ENCODE results near the gene HSPBAP1.

Gene HSPBAP1

DNA sequence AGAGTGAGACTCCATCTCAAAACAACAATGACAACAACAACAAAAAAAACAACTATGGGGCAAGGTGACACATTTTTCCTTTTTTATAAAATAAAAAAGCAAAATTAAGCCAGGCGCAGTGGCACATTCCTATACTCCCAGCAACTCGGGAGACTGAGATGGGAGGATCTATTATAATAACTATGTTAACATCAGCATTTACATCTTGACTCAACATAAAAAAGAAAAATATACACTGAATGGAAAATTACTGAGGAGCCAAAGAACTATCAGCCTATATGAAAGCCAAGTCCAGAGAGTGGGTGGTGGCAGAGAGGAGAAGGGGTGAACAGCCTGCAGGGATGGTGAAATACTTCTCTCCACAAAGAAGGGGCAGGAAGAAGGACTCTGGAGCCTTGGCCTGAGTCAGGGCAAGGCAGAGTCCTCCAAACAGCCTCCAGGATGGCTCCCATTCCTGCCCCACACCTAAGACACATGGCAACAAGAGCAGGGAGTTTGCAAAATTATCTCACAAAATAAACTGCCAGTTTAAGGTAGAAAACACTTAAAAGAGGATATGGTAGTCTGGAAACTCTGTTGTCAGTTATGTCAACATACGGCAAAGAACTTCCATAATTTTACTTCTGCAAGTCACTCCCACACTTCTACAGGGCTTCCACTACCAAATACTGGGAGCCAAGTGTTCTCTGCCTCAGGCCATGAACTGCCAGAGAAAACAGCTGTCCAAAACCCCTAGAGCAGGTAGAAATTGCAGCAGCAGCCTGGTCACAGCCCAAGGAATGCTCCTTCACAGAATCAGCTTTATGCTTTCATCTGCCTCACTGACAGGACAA lies 25.9 kb downstream of the HSPBAP1 start:
- no peak for TF ChIP-seq TOX (CRISPR knock-in tag; IDR thresholded peaks at IDR 0.05; ENCODE audit: borderline replicate concordance)
- no peak for TF ChIP-seq OSR1 (CRISPR knock-in tag; IDR thresholded peaks at IDR 0.05)
- TF ChIP-seq, protein P1, sequence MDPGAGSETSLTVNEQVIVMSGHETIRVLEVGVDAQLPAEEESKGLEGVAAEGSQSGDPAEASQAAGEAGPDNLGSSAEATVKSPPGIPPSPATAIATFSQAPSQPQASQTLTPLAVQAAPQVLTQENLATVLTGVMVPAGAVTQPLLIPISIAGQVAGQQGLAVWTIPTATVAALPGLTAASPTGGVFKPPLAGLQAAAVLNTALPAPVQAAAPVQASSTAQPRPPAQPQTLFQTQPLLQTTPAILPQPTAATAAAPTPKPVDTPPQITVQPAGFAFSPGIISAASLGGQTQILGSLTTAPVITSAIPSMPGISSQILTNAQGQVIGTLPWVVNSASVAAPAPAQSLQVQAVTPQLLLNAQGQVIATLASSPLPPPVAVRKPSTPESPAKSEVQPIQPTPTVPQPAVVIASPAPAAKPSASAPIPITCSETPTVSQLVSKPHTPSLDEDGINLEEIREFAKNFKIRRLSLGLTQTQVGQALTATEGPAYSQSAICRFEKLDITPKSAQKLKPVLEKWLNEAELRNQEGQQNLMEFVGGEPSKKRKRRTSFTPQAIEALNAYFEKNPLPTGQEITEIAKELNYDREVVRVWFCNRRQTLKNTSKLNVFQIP (CRISPR knock-in tag; IDR thresholded peaks at IDR 0.05; ENCODE audit: borderline replicate concordance, low read depth): no peak
- TF ChIP-seq SNAI2 (CRISPR knock-in tag; IDR thresholded peaks at IDR 0.05): no peak
- no peak for TF ChIP-seq TCF4 (CRISPR knock-in tag; IDR thresholded peaks at IDR 0.05; ENCODE audit: borderline replicate concordance)
- no peak for TF ChIP-seq BACH2 (CRISPR knock-in tag; IDR thresholded peaks at IDR 0.05; ENCODE audit: borderline replicate concordance)
- TF ChIP-seq, protein P2, sequence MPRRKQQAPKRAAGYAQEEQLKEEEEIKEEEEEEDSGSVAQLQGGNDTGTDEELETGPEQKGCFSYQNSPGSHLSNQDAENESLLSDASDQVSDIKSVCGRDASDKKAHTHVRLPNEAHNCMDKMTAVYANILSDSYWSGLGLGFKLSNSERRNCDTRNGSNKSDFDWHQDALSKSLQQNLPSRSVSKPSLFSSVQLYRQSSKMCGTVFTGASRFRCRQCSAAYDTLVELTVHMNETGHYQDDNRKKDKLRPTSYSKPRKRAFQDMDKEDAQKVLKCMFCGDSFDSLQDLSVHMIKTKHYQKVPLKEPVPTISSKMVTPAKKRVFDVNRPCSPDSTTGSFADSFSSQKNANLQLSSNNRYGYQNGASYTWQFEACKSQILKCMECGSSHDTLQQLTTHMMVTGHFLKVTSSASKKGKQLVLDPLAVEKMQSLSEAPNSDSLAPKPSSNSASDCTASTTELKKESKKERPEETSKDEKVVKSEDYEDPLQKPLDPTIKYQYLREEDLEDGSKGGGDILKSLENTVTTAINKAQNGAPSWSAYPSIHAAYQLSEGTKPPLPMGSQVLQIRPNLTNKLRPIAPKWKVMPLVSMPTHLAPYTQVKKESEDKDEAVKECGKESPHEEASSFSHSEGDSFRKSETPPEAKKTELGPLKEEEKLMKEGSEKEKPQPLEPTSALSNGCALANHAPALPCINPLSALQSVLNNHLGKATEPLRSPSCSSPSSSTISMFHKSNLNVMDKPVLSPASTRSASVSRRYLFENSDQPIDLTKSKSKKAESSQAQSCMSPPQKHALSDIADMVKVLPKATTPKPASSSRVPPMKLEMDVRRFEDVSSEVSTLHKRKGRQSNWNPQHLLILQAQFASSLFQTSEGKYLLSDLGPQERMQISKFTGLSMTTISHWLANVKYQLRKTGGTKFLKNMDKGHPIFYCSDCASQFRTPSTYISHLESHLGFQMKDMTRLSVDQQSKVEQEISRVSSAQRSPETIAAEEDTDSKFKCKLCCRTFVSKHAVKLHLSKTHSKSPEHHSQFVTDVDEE (CRISPR knock-in tag; IDR thresholded peaks at IDR 0.05): no peak
- TF ChIP-seq ESRRG (CRISPR knock-in tag; IDR thresholded peaks at IDR 0.05): no peak
- TF ChIP-seq ZNF70 (CRISPR knock-in tag; IDR thresholded peaks at IDR 0.05): no peak
- TF ChIP-seq ZFP30 (CRISPR knock-in tag; IDR thresholded peaks at IDR 0.05): no peak
- no peak for TF ChIP-seq ZFP3 (CRISPR knock-in tag; IDR thresholded peaks at IDR 0.05)
- TF ChIP-seq, protein P3, sequence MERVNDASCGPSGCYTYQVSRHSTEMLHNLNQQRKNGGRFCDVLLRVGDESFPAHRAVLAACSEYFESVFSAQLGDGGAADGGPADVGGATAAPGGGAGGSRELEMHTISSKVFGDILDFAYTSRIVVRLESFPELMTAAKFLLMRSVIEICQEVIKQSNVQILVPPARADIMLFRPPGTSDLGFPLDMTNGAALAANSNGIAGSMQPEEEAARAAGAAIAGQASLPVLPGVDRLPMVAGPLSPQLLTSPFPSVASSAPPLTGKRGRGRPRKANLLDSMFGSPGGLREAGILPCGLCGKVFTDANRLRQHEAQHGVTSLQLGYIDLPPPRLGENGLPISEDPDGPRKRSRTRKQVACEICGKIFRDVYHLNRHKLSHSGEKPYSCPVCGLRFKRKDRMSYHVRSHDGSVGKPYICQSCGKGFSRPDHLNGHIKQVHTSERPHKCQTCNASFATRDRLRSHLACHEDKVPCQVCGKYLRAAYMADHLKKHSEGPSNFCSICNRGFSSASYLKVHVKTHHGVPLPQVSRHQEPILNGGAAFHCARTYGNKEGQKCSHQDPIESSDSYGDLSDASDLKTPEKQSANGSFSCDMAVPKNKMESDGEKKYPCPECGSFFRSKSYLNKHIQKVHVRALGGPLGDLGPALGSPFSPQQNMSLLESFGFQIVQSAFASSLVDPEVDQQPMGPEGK (CRISPR knock-in tag; IDR thresholded peaks at IDR 0.05; ENCODE audit: borderline replicate concordance): no peak
- no peak for TF ChIP-seq CSDC2 (CRISPR knock-in tag; IDR thresholded peaks at IDR 0.05)

DNA sequence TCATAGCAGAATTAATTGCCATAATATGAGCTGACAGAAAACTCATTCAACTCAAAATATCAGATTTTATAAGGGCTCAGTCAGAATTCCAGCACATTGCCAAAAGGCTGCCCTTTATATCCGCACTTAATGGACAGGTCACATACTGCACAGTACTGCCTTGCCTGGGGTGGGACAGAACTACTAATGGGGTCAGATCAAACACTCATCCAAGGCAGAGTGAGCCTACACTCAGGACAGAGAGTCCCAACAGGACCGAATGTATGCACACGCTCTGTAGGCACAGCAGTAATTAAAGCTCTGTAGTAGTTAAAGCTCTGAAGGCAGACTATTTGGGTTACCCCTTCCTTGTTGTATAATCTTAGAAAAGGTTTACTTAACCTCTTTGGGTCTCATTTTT lies 27.2 kb downstream of the HSPBAP1 start:
- TF ChIP-seq BACH2 (CRISPR knock-in tag; IDR thresholded peaks at IDR 0.05; ENCODE audit: borderline replicate concordance) (no peak), ZNF70 (CRISPR knock-in tag; IDR thresholded peaks at IDR 0.05) (no peak), ZNF8 (CRISPR knock-in tag; IDR thresholded peaks at IDR 0.05) (no peak), PPARA (CRISPR knock-in tag; IDR thresholded peaks at IDR 0.05; ENCODE audit: borderline replicate concordance) (no peak), ZFP30 (CRISPR knock-in tag; IDR thresholded peaks at IDR 0.05) (no peak), TCF4 (CRISPR knock-in tag; IDR thresholded peaks at IDR 0.05; ENCODE audit: borderline replicate concordance) (no peak), SNAI2 (CRISPR knock-in tag; IDR thresholded peaks at IDR 0.05) (no peak), RARB (CRISPR knock-in tag; IDR thresholded peaks at IDR 0.05) (no peak)
- TF ChIP-seq, protein P3 (CRISPR knock-in tag; IDR thresholded peaks at IDR 0.05; ENCODE audit: borderline replicate concordance): no peak
- no peak for ATAC-seq

More for the DNA sequence above, 25.9 kb downstream of the HSPBAP1 start:
- ATAC-seq: no peak

DNA sequence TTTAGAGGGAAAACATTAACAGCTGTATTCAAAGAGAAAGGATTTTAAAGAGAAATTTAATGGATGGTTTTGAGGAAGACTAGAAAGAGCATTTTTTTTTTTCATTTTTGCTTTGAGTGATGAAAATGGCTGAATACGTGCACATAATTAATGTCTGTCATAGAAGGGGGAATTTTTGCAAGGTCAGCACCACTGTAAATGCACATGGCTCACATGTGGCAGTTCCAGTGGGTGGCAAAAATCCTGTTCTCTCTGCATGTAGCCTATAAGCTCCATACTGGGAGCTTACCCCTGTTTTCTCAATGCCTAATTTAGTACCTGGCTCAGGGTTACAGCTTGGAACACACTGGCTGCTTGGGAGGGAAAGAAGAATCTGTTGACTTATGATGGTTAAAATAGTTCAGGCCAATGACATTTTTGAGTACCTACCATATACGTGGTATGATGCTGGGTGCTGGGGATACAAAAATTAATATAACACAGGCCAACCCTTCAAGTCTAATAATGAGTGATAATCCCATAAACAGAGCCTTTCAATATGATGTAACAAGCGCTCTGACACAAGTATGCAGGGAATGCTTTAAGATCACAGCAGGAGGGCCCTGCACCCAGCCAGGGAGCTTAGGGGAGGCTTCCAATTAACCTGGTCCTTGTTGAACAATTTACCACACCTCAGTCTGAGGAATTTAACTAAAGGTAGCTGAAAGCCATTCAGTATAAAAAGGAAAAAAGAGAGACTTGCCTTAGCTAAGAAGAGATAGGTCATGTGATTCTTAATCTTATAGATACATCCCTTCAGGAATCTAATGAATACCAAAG lies 33.0 kb downstream of the HSPBAP1 start:
- ATAC-seq: peak; percentile 60
- TF ChIP-seq CSDC2 (CRISPR knock-in tag; IDR thresholded peaks at IDR 0.05) (no peak), TOX (CRISPR knock-in tag; IDR thresholded peaks at IDR 0.05; ENCODE audit: borderline replicate concordance) (no peak), RARB (CRISPR knock-in tag; IDR thresholded peaks at IDR 0.05) (no peak), ARNTL (CRISPR knock-in tag; IDR thresholded peaks at IDR 0.05; ENCODE audit: borderline replicate concordance, low read depth) (no peak), ISL1 (CRISPR knock-in tag; IDR thresholded peaks at IDR 0.05) (peak; percentile 83)
- TF ChIP-seq, protein P4, sequence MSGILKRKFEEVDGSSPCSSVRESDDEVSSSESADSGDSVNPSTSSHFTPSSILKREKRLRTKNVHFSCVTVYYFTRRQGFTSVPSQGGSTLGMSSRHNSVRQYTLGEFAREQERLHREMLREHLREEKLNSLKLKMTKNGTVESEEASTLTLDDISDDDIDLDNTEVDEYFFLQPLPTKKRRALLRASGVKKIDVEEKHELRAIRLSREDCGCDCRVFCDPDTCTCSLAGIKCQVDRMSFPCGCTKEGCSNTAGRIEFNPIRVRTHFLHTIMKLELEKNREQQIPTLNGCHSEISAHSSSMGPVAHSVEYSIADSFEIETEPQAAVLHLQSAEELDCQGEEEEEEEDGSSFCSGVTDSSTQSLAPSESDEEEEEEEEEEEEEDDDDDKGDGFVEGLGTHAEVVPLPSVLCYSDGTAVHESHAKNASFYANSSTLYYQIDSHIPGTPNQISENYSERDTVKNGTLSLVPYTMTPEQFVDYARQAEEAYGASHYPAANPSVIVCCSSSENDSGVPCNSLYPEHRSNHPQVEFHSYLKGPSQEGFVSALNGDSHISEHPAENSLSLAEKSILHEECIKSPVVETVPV (CRISPR knock-in tag; IDR thresholded peaks at IDR 0.05): no peak

Data from SK-N-SH treated with all-trans-retinoic acid at 6 μM for 48 hours (cell line).